GM23338 (cell line): Measurements from ENCODE around the gene ATXN7L2.

Source experiments
- CREB1 ChIP-seq: fragments of 250-450 bp; sonication (Bioruptor Pico); IDR thresholded peaks from 2 replicates; pipeline ENCODE4 v1.5.0; 2020; ENCODE audit warnings: low read depth, mild to moderate bottlenecking, moderate library complexity
- EZH2 ChIP-seq: fragments of 200-600 bp; sonication (generic); IDR thresholded peaks from one replicate; pipeline ENCODE4 v1.8.0; 2017; ENCODE audit warnings: antibody characterized with exemption, mild to moderate bottlenecking, low read depth; ENCODE audit not compliant: unreplicated experiment
- EZH2phosphoT487 ChIP-seq: fragments of 200-600 bp; sonication (generic); IDR thresholded peaks from one replicate; pipeline ENCODE4 v1.8.1; 2018; ENCODE audit warnings: antibody characterized with exemption; ENCODE audit not compliant: unreplicated experiment
- POLR2AphosphoS5 ChIP-seq: IDR thresholded peaks from 2 replicates; pipeline ENCODE4 v1.6.1; 2016; ENCODE audit warnings: antibody characterized with exemption, low read depth
- TF ChIP-seq, protein P1 (sequence below), 2 experiments: fragments of 200-600 bp in 1 of 2; sonication (generic) in 1 of 2; conservative IDR thresholded peaks; 2 replicates each; pipeline versions ENCODE4 v1.5.1 to v1.6.1; 2016 to 2017; ENCODE audit warnings: antibody characterized with exemption in 2 of 2, low read depth in 2 of 2, mild to moderate bottlenecking in 2 of 2, moderate library complexity in 1 of 2
- TF ChIP-seq, protein P2 (sequence below): IDR thresholded peaks from one replicate; pipeline ENCODE4 v1.6.1; 2018; ENCODE audit warnings: antibody characterized with exemption; ENCODE audit not compliant: unreplicated experiment
- TF ChIP-seq, protein P3 (sequence below): IDR thresholded peaks from 2 replicates; pipeline ENCODE4 v1.6.1; 2016; ENCODE audit warnings: antibody characterized with exemption

DNA sequence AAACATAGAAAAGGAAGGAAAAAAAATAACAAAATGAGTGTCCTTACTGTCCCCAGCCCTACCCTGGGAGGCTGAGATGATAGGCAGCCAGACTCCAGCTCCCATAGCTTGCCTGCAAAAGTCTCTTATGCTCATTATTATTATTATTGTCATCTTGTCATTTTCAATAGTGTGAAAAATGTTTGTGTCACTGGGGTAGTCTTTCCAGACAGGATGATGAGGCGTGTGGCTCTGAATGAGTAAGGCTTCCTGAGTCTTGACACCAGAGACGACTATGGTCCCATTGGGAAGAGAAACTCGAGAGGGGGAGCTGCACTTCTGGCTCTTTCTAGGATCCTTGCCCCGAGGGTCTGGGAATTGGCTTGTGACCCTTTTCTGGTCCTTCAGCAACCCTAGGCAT is 9.1 kb downstream of the ATXN7L2 start:
- TF ChIP-seq, protein P1, sequence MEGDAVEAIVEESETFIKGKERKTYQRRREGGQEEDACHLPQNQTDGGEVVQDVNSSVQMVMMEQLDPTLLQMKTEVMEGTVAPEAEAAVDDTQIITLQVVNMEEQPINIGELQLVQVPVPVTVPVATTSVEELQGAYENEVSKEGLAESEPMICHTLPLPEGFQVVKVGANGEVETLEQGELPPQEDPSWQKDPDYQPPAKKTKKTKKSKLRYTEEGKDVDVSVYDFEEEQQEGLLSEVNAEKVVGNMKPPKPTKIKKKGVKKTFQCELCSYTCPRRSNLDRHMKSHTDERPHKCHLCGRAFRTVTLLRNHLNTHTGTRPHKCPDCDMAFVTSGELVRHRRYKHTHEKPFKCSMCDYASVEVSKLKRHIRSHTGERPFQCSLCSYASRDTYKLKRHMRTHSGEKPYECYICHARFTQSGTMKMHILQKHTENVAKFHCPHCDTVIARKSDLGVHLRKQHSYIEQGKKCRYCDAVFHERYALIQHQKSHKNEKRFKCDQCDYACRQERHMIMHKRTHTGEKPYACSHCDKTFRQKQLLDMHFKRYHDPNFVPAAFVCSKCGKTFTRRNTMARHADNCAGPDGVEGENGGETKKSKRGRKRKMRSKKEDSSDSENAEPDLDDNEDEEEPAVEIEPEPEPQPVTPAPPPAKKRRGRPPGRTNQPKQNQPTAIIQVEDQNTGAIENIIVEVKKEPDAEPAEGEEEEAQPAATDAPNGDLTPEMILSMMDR (conservative IDR thresholded peaks at IDR 0.05; ENCODE audit: low read depth in 2 of 2), result no peak
- no peak for TF ChIP-seq EZH2
- no peak for TF ChIP-seq EZH2phosphoT487
- TF ChIP-seq, protein P2, sequence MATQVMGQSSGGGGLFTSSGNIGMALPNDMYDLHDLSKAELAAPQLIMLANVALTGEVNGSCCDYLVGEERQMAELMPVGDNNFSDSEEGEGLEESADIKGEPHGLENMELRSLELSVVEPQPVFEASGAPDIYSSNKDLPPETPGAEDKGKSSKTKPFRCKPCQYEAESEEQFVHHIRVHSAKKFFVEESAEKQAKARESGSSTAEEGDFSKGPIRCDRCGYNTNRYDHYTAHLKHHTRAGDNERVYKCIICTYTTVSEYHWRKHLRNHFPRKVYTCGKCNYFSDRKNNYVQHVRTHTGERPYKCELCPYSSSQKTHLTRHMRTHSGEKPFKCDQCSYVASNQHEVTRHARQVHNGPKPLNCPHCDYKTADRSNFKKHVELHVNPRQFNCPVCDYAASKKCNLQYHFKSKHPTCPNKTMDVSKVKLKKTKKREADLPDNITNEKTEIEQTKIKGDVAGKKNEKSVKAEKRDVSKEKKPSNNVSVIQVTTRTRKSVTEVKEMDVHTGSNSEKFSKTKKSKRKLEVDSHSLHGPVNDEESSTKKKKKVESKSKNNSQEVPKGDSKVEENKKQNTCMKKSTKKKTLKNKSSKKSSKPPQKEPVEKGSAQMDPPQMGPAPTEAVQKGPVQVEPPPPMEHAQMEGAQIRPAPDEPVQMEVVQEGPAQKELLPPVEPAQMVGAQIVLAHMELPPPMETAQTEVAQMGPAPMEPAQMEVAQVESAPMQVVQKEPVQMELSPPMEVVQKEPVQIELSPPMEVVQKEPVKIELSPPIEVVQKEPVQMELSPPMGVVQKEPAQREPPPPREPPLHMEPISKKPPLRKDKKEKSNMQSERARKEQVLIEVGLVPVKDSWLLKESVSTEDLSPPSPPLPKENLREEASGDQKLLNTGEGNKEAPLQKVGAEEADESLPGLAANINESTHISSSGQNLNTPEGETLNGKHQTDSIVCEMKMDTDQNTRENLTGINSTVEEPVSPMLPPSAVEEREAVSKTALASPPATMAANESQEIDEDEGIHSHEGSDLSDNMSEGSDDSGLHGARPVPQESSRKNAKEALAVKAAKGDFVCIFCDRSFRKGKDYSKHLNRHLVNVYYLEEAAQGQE, result no peak
- TF ChIP-seq, protein P3, sequence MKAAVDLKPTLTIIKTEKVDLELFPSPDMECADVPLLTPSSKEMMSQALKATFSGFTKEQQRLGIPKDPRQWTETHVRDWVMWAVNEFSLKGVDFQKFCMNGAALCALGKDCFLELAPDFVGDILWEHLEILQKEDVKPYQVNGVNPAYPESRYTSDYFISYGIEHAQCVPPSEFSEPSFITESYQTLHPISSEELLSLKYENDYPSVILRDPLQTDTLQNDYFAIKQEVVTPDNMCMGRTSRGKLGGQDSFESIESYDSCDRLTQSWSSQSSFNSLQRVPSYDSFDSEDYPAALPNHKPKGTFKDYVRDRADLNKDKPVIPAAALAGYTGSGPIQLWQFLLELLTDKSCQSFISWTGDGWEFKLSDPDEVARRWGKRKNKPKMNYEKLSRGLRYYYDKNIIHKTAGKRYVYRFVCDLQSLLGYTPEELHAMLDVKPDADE, result no peak
- no peak for TF ChIP-seq POLR2AphosphoS5
- no peak for TF ChIP-seq CREB1 (CRISPR knock-in tag)
